ENCODE measurements around the gene SUGP1.
"Not testable (repeated sequence)": the region's sequence is repeated elsewhere in the genome, so short reads cannot be mapped to it uniquely, and the experiment has no call there.

SUGP1 gene

DNA sequence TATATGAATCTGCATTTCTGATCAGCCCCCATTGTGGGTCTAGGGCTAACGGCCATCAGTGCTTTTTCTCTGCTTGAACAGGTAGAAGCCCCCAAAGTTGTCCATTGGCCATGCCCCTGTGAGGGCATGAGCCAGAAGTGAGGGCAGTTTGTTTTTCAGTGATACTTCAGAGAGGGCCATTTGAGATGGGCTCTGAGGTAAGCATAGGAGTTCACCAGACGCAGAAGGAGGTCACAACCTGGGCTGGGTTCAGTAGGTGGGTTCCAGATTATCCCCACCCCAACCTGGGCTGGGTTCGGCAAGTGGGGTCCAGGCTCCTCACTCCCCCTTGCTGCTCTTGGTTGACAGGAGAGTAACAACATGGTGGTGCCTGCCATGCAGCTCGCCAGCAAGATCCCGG is 33.7 kb upstream of the SUGP1 start:
- Histone ChIP-seq H3K4me3 (ENCODE audit: low read length) (no peak overlapping the region), H3K36me3 (ENCODE audit: insufficient read depth, low read length) (peaks cover 73% of the 10 kb centered on the region), H3K4me1 (ENCODE audit: insufficient read depth, low read length) (no peaks in the 10 kb centered on the region), H3K9ac (ENCODE audit: low read depth, low read length) (no peak overlapping the region), H3K27me3 (ENCODE audit: insufficient read depth, low read length) (no peaks in the 10 kb centered on the region), H3K9me3 (ENCODE audit: insufficient read depth, low read depth, low read length) (no peaks in the 10 kb centered on the region), H3K27ac (ENCODE audit: low read depth, low read length) (no peak overlapping the region)
- WGBS: 95% methylated on average over 5 of the region's 5 CpGs

DNA sequence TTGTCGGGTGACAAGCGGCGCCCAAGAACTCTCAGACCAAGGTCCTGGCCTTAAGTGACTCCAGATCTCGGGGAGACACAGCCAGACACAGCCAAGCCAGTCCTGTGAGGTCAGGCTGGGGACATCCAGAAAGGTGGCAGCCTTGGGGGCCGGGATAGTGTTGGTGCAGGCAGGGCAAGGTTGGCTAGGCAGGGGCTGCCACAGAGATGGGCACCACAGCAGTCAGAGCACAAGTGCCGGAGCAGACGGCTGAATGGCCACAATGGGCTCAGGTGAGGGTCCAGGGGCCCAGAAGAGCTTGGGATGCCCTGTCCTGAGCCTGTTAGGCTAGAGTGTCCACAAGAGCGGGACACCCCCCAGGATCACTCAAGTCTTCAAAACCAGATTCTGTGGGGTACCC is 32.5 kb upstream of the SUGP1 start:
- no peaks in the 10 kb centered on the region for H3K4me1 ChIP-seq (ENCODE audit: insufficient read depth, low read length)
- H3K36me3 ChIP-seq (ENCODE audit: insufficient read depth, low read length): peaks cover 80% of the 10 kb centered on the region
- H3K9me3 ChIP-seq (ENCODE audit: insufficient read depth, low read depth, low read length): no peaks in the 10 kb centered on the region
- 95% methylated on average over 8 of the region's 8 CpGs for WGBS
- no peaks in the 10 kb centered on the region for H3K27me3 ChIP-seq (ENCODE audit: insufficient read depth, low read length)
- H3K4me3 ChIP-seq (ENCODE audit: low read length): no peak overlapping the region
- H3K27ac ChIP-seq (ENCODE audit: low read depth, low read length): no peak overlapping the region
- no peak overlapping the region for H3K9ac ChIP-seq (ENCODE audit: low read depth, low read length)

DNA sequence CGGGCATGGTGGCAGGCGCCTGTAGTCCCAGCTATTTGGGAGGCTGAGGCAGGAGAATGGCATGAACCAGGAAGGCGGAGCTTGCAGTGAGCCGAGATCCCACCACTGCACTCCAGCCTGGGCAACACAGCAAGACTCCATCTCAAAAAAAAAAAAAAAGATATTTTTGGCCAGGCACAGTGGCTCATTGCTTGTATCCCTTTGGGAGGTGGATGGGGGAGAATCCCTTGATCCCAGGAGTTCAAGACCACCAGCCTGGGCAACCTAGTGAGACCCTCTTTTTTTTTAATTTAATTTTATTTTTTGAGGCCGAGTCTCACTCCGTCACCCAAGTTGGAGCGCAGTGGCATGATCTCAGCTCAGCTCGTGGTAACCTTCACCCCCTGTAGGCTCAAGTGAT is 30.4 kb upstream of the SUGP1 start:
- H3K4me1 ChIP-seq (ENCODE audit: insufficient read depth, low read length); H3K27ac ChIP-seq (ENCODE audit: low read depth, low read length); H3K4me3 ChIP-seq (ENCODE audit: low read length); H3K27me3 ChIP-seq (ENCODE audit: insufficient read depth, low read length); H3K9me3 ChIP-seq (ENCODE audit: insufficient read depth, low read depth, low read length); H3K9ac ChIP-seq (ENCODE audit: low read depth, low read length): not testable (repeated sequence)
- WGBS: over 99% methylated on average over 7 of the region's 8 CpGs
- peaks cover 83% of the 10 kb centered on the region for H3K36me3 ChIP-seq (ENCODE audit: insufficient read depth, low read length)

DNA sequence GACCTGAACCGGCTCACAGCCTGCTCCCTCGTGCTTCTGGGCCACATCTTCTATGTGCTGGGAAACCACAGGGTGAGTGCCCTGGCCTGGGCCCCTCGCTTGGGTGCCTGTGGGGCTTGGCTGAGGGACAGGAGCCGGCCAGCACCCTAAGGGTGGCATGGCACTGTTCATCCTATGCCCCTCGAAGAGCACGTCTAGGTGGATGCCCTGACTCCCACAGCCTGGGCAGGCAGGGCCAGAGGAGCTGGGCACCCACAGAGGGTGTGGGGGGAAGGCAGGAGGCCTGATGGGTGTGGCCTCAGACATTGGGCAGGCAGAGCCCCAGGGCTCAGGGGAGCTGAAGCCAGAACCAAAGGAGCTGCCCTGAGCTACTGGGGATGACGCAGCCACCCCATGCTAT is 29.1 kb upstream of the SUGP1 start:
- Histone ChIP-seq H3K27ac (ENCODE audit: low read depth, low read length) (no peak overlapping the region), H3K36me3 (ENCODE audit: insufficient read depth, low read length) (peaks cover 83% of the 10 kb centered on the region), H3K27me3 (ENCODE audit: insufficient read depth, low read length) (no peaks in the 10 kb centered on the region), H3K4me3 (ENCODE audit: low read length) (no peak overlapping the region), H3K9ac (ENCODE audit: low read depth, low read length) (no peak overlapping the region), H3K9me3 (ENCODE audit: insufficient read depth, low read depth, low read length) (no peaks in the 10 kb centered on the region), H3K4me1 (ENCODE audit: insufficient read depth, low read length) (no peaks in the 10 kb centered on the region)
- 96% methylated on average over 7 of the region's 7 CpGs for WGBS

DNA sequence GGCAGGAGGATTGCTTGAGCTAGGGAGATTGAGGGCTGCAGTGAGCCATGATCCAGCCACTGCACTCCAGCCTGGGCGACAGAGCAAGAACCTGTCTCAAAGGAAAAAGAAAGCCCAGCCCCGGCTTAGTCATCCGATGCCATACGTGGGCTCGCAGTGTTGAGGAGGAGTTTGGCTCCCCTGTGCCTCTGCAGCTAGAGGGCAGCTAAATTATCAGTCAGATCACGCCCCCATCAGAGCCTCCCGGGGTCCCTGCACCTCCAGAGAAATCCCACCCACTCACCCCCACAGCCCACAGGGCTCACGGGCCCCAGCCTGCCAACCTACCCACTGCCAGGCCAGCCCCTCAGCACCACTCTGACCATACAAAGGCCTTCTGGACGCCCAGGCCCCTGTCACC is 28.0 kb upstream of the SUGP1 start:
- Histone ChIP-seq H3K9ac (ENCODE audit: low read depth, low read length) (no peak overlapping the region), H3K36me3 (ENCODE audit: insufficient read depth, low read length) (peaks cover 81% of the 10 kb centered on the region), H3K4me1 (ENCODE audit: insufficient read depth, low read length) (no peaks in the 10 kb centered on the region), H3K9me3 (ENCODE audit: insufficient read depth, low read depth, low read length) (no peaks in the 10 kb centered on the region), H3K27me3 (ENCODE audit: insufficient read depth, low read length) (no peaks in the 10 kb centered on the region), H3K27ac (ENCODE audit: low read depth, low read length) (no peak overlapping the region), H3K4me3 (ENCODE audit: low read length) (no peak overlapping the region)
- WGBS: 93% methylated on average over 9 of the region's 9 CpGs

DNA sequence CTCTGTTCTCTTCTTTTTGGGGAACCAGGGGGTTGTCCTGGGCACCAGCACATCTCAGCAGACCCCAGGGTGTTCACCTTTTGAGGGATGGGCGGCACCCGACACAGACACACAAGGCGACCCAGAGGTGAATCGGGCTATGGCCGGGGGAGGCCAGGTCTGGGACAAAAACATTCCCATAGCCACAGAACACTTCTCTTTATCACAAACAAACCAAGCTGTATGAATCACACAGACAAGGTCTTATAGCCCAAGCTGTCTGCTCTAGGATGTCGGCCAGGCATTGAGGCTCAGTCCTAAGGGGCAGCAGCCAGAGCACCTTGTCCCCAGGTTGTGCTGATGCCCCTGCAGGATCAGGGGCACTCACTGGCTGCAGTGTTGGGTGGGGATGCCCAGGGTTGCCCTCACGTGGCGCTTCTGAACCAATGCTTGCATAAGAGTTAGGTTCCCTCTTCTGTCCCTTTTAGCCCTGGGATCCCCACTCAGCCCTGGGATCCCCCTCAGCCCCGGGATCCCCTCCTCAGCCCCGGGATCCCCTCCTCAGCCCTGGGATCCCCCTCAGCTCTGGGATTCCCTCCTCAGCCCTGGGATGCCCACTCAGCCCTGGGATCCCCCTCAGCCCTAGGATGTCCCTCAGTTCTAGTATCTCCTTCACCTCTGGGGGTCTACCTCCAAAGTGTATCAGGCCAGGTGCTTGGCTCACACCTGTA is 27.2 kb upstream of the SUGP1 start:
- Histone ChIP-seq H3K9me3 (ENCODE audit: insufficient read depth, low read depth, low read length) (no peaks in the 10 kb centered on the region), H3K9ac (ENCODE audit: low read depth, low read length) (no peak overlapping the region), H3K36me3 (ENCODE audit: insufficient read depth, low read length) (peaks cover 79% of the 10 kb centered on the region), H3K27ac (ENCODE audit: low read depth, low read length) (no peak overlapping the region), H3K27me3 (ENCODE audit: insufficient read depth, low read length) (no peaks in the 10 kb centered on the region), H3K4me3 (ENCODE audit: low read length) (no peak overlapping the region), H3K4me1 (ENCODE audit: insufficient read depth, low read length) (no peaks in the 10 kb centered on the region)
- 96% methylated on average over 10 of the region's 10 CpGs for WGBS

DNA sequence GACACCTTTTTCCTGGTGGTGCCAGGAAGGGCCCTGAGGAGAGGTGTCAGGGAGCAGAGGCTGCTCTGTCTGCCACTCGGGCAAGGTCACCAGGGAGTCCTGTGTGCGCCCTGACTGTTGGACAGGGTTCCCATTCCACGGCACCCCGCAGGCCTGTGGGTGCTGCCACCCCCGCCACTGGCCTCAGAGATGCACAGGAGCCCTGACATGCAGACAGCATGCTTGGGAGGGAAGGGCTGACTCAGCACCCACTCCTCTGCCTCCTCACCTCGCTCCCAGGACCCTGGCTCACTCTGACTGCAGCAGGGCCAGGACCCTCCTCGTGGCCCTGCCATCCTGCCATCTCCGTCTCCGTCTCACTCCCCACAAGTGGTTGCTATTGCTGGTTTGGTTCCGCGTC is 25.7 kb upstream of the SUGP1 start:
- Histone ChIP-seq H3K9ac (ENCODE audit: low read depth, low read length) (no peak overlapping the region), H3K36me3 (ENCODE audit: insufficient read depth, low read length) (peaks cover 70% of the 10 kb centered on the region), H3K27me3 (ENCODE audit: insufficient read depth, low read length) (no peaks in the 10 kb centered on the region), H3K4me3 (ENCODE audit: low read length) (no peak overlapping the region), H3K4me1 (ENCODE audit: insufficient read depth, low read length) (no peaks in the 10 kb centered on the region), H3K27ac (ENCODE audit: low read depth, low read length) (no peak overlapping the region), H3K9me3 (ENCODE audit: insufficient read depth, low read depth, low read length) (no peaks in the 10 kb centered on the region)
- 93% methylated on average over 11 of the region's 11 CpGs for WGBS

DNA sequence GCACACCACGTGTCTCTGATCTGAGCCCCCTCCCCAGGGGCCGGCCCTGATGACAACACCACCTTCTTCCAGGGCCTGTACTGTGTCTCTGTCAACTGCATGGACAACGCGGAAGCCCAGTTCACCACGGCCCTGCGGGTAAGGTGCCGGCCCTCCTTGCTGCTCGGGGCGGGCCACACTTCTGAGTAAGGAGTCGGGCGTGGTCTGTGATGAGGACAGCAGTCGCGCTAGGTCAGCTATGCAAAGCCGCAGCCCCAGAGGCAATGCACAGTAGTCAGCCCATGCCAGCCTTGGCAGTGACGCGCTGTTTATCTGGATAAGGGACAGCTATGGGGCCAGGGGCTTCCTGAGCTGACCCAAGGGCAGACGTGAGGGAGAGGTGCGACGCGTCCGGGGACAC is 24.9 kb upstream of the SUGP1 start:
- Histone ChIP-seq H3K4me1 (ENCODE audit: insufficient read depth, low read length) (no peaks in the 10 kb centered on the region), H3K36me3 (ENCODE audit: insufficient read depth, low read length) (peaks cover 71% of the 10 kb centered on the region), H3K27me3 (ENCODE audit: insufficient read depth, low read length) (no peaks in the 10 kb centered on the region), H3K27ac (ENCODE audit: low read depth, low read length) (no peak overlapping the region), H3K9ac (ENCODE audit: low read depth, low read length) (no peak overlapping the region), H3K4me3 (ENCODE audit: low read length) (no peak overlapping the region), H3K9me3 (ENCODE audit: insufficient read depth, low read depth, low read length) (no peaks in the 10 kb centered on the region)
- WGBS: 96% methylated on average over 21 of the region's 21 CpGs

DNA sequence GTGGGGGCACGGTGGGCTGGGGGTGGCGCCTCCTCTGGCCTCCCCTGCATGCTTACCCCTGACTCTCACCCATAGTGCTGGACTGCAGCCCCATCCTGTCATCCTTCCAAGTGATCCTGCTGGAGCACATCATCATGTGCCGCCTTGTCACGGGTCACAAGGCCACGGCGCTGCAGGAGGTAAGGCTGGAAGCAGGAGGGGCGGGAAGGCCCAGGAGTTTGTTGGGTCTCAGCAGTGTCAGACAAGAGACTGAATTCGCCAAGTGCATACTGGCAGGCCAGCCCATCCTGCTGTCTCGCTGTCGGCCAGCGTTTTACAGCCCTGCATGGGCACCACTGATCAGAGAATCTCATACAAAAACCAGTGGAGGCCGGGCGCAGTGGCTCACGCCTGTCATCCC is 23.5 kb upstream of the SUGP1 start:
- Histone ChIP-seq H3K4me3 (ENCODE audit: low read length) (no peak overlapping the region), H3K9me3 (ENCODE audit: insufficient read depth, low read depth, low read length) (no peaks in the 10 kb centered on the region), H3K27ac (ENCODE audit: low read depth, low read length) (no peak overlapping the region), H3K27me3 (ENCODE audit: insufficient read depth, low read length) (no peaks in the 10 kb centered on the region), H3K9ac (ENCODE audit: low read depth, low read length) (no peak overlapping the region), H3K36me3 (ENCODE audit: insufficient read depth, low read length) (peaks cover 65% of the 10 kb centered on the region), H3K4me1 (ENCODE audit: insufficient read depth, low read length) (no peaks in the 10 kb centered on the region)
- 89% methylated on average over 14 of the region's 14 CpGs for WGBS

DNA sequence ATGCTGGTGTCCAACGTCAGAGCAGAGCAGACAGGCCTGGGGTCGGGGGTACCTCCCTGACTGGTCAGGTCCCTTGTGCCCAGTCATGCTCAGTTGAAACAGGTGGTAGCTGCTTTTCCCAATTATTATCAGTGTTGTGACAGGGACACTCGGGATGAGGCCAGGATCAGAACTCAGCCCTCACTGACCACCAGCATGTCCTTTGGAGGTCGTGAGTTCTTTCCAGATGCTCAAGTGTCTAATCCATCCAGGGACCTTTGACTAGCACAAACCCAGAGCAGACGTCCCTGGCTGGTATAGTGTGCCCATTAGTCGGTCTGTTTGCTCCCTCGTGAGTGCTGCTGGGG is 22.7 kb upstream of the SUGP1 start:
- Histone ChIP-seq H3K36me3 (ENCODE audit: insufficient read depth, low read length) (peaks cover 68% of the 10 kb centered on the region), H3K4me3 (ENCODE audit: low read length) (no peak overlapping the region), H3K9me3 (ENCODE audit: insufficient read depth, low read depth, low read length) (no peaks in the 10 kb centered on the region), H3K27ac (ENCODE audit: low read depth, low read length) (no peak overlapping the region), H3K9ac (ENCODE audit: low read depth, low read length) (no peak overlapping the region), H3K27me3 (ENCODE audit: insufficient read depth, low read length) (no peaks in the 10 kb centered on the region), H3K4me1 (ENCODE audit: insufficient read depth, low read length) (no peaks in the 10 kb centered on the region)
- 76% methylated on average over 7 of the region's 7 CpGs for WGBS

DNA sequence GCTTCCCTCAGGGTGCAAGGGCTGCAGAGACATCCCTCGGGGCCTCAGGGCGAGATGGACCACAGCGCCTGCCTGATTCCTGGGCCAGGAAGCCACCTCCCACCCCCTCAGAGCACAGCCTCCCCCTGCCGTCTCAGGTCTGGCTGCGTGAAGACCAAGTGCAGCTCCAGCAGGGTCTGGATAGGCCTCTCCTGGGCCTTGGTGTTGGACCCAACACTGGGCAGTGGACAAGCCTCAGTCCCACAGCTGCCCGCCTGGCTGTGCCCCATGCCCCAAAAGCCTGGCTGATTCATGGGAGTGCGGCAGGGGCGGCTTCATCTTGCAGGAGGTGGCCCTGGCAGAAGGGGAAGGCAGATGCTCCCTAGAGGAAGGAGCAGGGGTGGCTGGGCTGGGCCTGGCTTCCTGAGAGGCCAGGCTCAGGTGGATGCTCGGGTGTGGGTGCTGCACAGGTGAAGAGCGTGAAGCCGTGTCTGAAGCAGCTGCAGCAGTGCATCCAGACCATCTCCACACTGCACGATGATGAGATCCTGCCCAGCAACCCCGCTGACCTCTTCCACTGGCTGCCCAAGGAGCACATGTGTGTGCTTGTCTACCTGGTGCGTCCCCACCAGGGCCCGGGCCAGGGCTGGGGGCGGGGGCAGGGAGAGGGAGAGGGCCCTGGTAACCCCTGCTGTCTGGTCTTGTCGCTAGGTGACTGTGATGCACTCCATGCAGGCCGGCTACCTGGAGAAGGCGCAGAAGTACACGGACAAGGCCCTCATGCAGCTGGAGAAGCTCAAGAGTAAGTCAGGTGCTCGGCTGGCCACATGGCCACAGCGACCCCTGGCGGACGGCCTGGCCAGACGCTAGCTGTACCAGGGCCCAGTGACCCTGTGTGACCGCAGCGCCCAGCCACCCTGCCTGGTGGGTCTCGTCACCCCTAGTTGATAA is 22.0 kb upstream of the SUGP1 start:
- Histone ChIP-seq H3K9me3 (ENCODE audit: insufficient read depth, low read depth, low read length) (no peaks in the 10 kb centered on the region), H3K27ac (ENCODE audit: low read depth, low read length) (no peak overlapping the region)
- 68% methylated on average over 28 of the region's 28 CpGs for WGBS

More for the DNA sequence above, 22.0 kb upstream of the SUGP1 start:
- H3K4me1 ChIP-seq (ENCODE audit: insufficient read depth, low read length): no peaks in the 10 kb centered on the region
- H3K36me3 ChIP-seq (ENCODE audit: insufficient read depth, low read length): peaks cover 71% of the 10 kb centered on the region
- H3K4me3 ChIP-seq (ENCODE audit: low read length): no peak overlapping the region
- no peak overlapping the region for H3K9ac ChIP-seq (ENCODE audit: low read depth, low read length)
- no peaks in the 10 kb centered on the region for H3K27me3 ChIP-seq (ENCODE audit: insufficient read depth, low read length)
